DOHH2 (cell line): ENCODE measurements around the gene APBA2.

Experiments used
- EZH2phosphoT487 ChIP-seq: fragments of 200-600 bp; sonication (generic); IDR thresholded peaks from 2 replicates; pipeline ENCODE4 v1.6.1; 2017; ENCODE audit warnings: borderline replicate concordance, mild to moderate bottlenecking, antibody characterized with exemption, low read length, moderate library complexity, mixed read lengths
- TF ChIP-seq, protein P1 (sequence below): fragments of 200-600 bp; sonication (generic); IDR thresholded peaks from one replicate; pipeline ENCODE4 v1.5.1; 2014; ENCODE audit warnings: antibody characterized with exemption, mild to moderate bottlenecking, low read depth, low read length; ENCODE audit not compliant: poor library complexity, severe bottlenecking

GRCh38 chr15:28871168-28871567, 14.6 kb upstream of the APBA2 start:
- TF ChIP-seq, protein P1, sequence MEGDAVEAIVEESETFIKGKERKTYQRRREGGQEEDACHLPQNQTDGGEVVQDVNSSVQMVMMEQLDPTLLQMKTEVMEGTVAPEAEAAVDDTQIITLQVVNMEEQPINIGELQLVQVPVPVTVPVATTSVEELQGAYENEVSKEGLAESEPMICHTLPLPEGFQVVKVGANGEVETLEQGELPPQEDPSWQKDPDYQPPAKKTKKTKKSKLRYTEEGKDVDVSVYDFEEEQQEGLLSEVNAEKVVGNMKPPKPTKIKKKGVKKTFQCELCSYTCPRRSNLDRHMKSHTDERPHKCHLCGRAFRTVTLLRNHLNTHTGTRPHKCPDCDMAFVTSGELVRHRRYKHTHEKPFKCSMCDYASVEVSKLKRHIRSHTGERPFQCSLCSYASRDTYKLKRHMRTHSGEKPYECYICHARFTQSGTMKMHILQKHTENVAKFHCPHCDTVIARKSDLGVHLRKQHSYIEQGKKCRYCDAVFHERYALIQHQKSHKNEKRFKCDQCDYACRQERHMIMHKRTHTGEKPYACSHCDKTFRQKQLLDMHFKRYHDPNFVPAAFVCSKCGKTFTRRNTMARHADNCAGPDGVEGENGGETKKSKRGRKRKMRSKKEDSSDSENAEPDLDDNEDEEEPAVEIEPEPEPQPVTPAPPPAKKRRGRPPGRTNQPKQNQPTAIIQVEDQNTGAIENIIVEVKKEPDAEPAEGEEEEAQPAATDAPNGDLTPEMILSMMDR = no peak
- TF ChIP-seq EZH2phosphoT487 = no peak
